Measurements from ENCODE around the gene NTM. TPM values are rescaled to one million over a fixed set of nuclear protein-coding genes. Genes with fewer than 3 reads are reported as not detected.

NTM gene
- total and polyA plus RNA-seq, 2 experiments from 2014 or later = 2.2 to 4.9 TPM

DNA sequence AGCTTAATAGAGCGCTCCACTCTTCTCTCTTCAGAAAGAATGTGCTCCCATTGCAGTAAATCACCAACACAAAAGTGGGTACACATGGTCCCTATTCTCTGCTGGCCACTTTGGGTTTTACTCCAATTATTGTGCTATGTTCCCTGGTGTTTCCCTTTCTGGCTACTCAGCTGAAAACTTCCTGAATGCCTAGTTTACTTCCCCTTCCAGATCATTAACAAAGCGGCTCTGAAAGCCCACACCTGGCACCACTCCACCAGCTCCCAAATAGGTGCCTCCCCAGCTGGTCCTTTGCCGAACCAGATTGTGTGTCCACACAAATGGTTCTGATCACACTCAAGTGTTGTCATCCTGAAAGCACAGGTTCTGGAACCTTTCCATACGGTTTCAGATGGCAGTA lies 443.7 kb downstream of the NTM start:
- H3K4me1 ChIP-seq (ENCODE audit: insufficient read depth) = peaks cover 6% of the 10 kb centered on the region
- no peak overlapping the region for H3K4me3 ChIP-seq
- H3K36me3 ChIP-seq (replicated peaks; ENCODE audit: insufficient read depth, low read depth) = no peaks in the 10 kb centered on the region
- H3K9me2 ChIP-seq (replicated peaks; ENCODE audit: insufficient read depth) = no peaks in the 10 kb centered on the region
- TF ChIP-seq EZH2 (IDR thresholded peaks at IDR 0.05; ENCODE audit: borderline replicate concordance) = no peak
- TF ChIP-seq EZH2phosphoT487 (IDR thresholded peaks at IDR 0.05; ENCODE audit: low read depth, severe bottlenecking, unreplicated experiment) = no peak
- TF ChIP-seq, protein P1, sequence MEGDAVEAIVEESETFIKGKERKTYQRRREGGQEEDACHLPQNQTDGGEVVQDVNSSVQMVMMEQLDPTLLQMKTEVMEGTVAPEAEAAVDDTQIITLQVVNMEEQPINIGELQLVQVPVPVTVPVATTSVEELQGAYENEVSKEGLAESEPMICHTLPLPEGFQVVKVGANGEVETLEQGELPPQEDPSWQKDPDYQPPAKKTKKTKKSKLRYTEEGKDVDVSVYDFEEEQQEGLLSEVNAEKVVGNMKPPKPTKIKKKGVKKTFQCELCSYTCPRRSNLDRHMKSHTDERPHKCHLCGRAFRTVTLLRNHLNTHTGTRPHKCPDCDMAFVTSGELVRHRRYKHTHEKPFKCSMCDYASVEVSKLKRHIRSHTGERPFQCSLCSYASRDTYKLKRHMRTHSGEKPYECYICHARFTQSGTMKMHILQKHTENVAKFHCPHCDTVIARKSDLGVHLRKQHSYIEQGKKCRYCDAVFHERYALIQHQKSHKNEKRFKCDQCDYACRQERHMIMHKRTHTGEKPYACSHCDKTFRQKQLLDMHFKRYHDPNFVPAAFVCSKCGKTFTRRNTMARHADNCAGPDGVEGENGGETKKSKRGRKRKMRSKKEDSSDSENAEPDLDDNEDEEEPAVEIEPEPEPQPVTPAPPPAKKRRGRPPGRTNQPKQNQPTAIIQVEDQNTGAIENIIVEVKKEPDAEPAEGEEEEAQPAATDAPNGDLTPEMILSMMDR (IDR thresholded peaks at IDR 0.05; ENCODE audit: poor library complexity) = no peak
- H2AFZ ChIP-seq = no peak overlapping the region
- WGBS (ENCODE audit: low lambda C conversion rate, missing lambda C conversion rate) = 81% methylated on average over 4 of the region's 4 CpGs
- no peak overlapping the region for H3K4me2 ChIP-seq
- H3K79me2 ChIP-seq = no peaks in the 10 kb centered on the region
- H3K27me3 ChIP-seq = peaks cover 19% of the 10 kb centered on the region
- DNase-seq (ENCODE audit: low spot score) = no peak
- H4K20me1 ChIP-seq (ENCODE audit: insufficient read depth, poor library complexity, severe bottlenecking) = no peaks in the 10 kb centered on the region
- no peaks in the 10 kb centered on the region for H3K9me3 ChIP-seq (ENCODE audit: low read depth)
- no peak overlapping the region for H3K27ac ChIP-seq

DNA sequence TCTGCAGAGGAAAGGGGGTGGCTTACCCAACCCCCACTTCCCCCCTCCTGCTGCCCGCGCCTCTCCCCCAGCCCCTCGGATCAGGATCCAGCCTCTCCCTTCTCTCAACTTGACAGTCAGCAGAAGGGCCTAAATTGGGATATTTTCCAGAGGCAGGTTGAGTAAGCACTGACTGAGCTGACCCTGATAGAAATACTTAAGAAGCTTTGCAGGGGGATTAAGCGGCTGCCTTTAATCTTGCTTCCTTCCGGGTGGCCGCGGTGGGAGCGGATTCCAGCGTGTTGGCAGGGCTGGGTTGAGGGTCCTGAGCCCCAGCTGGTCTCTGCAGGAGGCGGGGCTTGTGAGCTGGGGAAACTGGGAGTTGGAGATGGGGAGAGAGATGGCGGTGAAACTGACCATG lies 445.2 kb downstream of the NTM start:
- Histone ChIP-seq H3K9me2 (replicated peaks; ENCODE audit: insufficient read depth) (no peaks in the 10 kb centered on the region), H3K36me3 (replicated peaks; ENCODE audit: insufficient read depth, low read depth) (no peaks in the 10 kb centered on the region), H2AFZ (no peak overlapping the region), H3K4me1 (ENCODE audit: insufficient read depth) (peaks cover 6% of the 10 kb centered on the region), H3K79me2 (no peaks in the 10 kb centered on the region), H3K4me3 (no peak overlapping the region), H4K20me1 (ENCODE audit: insufficient read depth, poor library complexity, severe bottlenecking) (no peaks in the 10 kb centered on the region), H3K27me3 (peaks cover 11% of the 10 kb centered on the region), H3K4me2 (peak overlapping the region; percentile 56), H3K27ac (no peak overlapping the region), H3K9me3 (ENCODE audit: low read depth) (no peaks in the 10 kb centered on the region)
- 16% methylated on average over 11 of the region's 11 CpGs for WGBS (ENCODE audit: low lambda C conversion rate, missing lambda C conversion rate)
- DNase-seq (ENCODE audit: low spot score) = peak; percentile 10
- no peak for TF ChIP-seq EZH2phosphoT487 (IDR thresholded peaks at IDR 0.05; ENCODE audit: low read depth, severe bottlenecking, unreplicated experiment)
- no peak for TF ChIP-seq EZH2 (IDR thresholded peaks at IDR 0.05; ENCODE audit: borderline replicate concordance)
- TF ChIP-seq, protein P1 (IDR thresholded peaks at IDR 0.05; ENCODE audit: poor library complexity) = no peak

DNA sequence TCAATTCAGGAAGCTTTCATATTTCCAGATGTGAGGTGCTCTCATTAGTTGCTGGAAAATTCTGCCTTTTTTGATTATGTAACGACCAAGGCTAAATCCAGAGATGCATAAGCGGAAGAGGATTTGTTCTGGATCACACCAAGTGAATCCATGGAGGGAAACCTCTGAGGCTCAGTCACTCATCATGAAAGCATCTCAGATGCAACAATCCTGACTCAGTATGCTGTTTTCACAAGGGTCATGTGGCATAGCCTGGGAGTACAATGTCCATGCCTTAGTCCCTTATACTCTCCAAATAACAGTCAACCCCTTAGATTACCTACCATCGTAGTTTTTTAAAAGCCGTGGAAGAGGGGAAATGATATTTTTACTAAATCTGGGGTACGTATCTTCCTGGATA lies 445.6 kb downstream of the NTM start:
- no peaks in the 10 kb centered on the region for H3K36me3 ChIP-seq (replicated peaks; ENCODE audit: insufficient read depth, low read depth)
- no peaks in the 10 kb centered on the region for H3K79me2 ChIP-seq
- H3K9me3 ChIP-seq (ENCODE audit: low read depth) = no peaks in the 10 kb centered on the region
- H2AFZ ChIP-seq = no peak overlapping the region
- WGBS (ENCODE audit: low lambda C conversion rate, missing lambda C conversion rate) = 81% methylated on average over 5 of the region's 5 CpGs
- H3K9me2 ChIP-seq (replicated peaks; ENCODE audit: insufficient read depth) = no peaks in the 10 kb centered on the region
- H3K4me2 ChIP-seq = peak overlapping the region; percentile 56
- peak overlapping the region; percentile 33 for H3K27ac ChIP-seq
- TF ChIP-seq, protein P1 (IDR thresholded peaks at IDR 0.05; ENCODE audit: poor library complexity) = no peak
- TF ChIP-seq EZH2 (IDR thresholded peaks at IDR 0.05; ENCODE audit: borderline replicate concordance) = no peak
- no peak for TF ChIP-seq EZH2phosphoT487 (IDR thresholded peaks at IDR 0.05; ENCODE audit: low read depth, severe bottlenecking, unreplicated experiment)
- H3K4me1 ChIP-seq (ENCODE audit: insufficient read depth) = peaks cover 6% of the 10 kb centered on the region
- H3K4me3 ChIP-seq = no peak overlapping the region
- no peaks in the 10 kb centered on the region for H4K20me1 ChIP-seq (ENCODE audit: insufficient read depth, poor library complexity, severe bottlenecking)
- peak; percentile 22 for DNase-seq (ENCODE audit: low spot score)
- peaks cover 11% of the 10 kb centered on the region for H3K27me3 ChIP-seq

Data from hepatocyte (in vitro differentiated cells).